Fibroblast of mammary gland (primary cell): ENCODE results near the gene RIPOR2.
A peak's percentile ranks its signal among the peaks of the same experiment; 100 is the strongest.
"Not testable (repeated sequence)": the region's sequence is repeated elsewhere in the genome, so short reads cannot be mapped to it uniquely, and the experiment has no call there.

Experiments used
- DNase-seq: peaks from one replicate; pipeline ENCODE4 v3.0.0-alpha.2; 2010; ENCODE audit warnings: low read depth
- H3K4me3 ChIP-seq: 2 replicates; pipeline ENCODE4 v1.5.1; 2011; ENCODE audit warnings: low read depth, mild to moderate bottlenecking, low read length, moderate library complexity; ENCODE audit not compliant: control insufficient read depth
- CTCF ChIP-seq: conservative IDR thresholded peaks from 2 replicates; pipeline ENCODE4 v1.5.1; 2011; ENCODE audit warnings: low read depth, low read length, inconsistent platforms; ENCODE audit not compliant: control insufficient read depth, insufficient read depth

The RIPOR2 gene

GRCh38 chr6:24766680-24767462, 168.9 kb downstream of the RIPOR2 start:
- peak; percentile 49 for TF ChIP-seq CTCF

GRCh38 chr6:24765968-24766367, 169.8 kb downstream of the RIPOR2 start:
- DNase-seq = not testable (repeated sequence)

More at GRCh38 chr6:24766680-24767462, 168.9 kb downstream of the RIPOR2 start:
- DNase-seq = peak; percentile 56
- no peak overlapping the region for H3K4me3 ChIP-seq

DNA sequence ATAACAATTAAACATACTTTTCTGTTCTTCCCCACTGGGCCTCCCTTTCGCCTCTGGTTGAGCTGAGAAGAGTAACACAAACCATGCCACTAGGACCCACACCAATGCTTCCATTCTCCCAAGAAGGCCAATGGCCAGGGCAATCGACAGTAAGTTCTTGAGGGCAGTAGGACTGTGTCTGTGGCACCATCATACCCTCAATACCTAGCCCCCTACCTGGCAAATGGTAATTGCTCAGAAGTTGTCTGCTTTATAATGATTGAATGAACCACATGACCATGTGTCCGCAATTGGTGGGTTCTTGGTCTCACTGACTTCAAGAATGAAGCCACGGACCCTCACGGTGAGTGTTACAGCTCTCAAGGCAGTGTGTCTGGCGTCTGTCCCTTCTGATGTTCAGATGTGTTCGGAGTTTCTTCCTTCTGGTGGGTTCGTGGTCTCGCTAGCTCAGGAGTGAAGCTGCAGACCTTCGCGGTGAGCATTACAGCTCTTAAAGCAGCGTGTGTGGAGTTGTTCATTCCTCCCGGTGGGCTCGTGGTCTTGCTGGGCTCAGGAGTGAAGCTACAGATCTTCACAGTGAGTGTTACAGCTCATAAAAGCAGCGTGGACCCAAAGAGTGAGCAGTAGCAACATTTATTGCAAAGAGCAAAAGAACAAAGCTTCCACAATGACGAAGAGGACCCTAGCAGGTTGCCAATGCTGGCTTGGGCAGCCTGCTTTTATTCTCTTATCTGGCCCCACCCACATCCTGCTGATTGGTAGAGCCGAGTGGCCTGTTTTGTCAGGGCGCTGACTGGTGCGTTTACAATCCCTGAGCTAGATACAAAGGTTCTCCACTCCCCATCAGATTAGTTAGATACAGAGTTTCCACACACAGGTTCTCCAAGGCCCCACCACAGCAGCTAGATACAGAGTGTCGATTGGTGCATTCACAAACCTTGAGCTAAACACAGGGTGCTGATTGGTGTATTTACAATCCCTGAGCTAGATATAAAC, 170.6 kb downstream of the RIPOR2 start:
- DNase-seq, H3K4me3 ChIP-seq: not testable (repeated sequence)

More at GRCh38 chr6:24765968-24766367, 169.8 kb downstream of the RIPOR2 start:
- not testable (repeated sequence) for H3K4me3 ChIP-seq

DNA sequence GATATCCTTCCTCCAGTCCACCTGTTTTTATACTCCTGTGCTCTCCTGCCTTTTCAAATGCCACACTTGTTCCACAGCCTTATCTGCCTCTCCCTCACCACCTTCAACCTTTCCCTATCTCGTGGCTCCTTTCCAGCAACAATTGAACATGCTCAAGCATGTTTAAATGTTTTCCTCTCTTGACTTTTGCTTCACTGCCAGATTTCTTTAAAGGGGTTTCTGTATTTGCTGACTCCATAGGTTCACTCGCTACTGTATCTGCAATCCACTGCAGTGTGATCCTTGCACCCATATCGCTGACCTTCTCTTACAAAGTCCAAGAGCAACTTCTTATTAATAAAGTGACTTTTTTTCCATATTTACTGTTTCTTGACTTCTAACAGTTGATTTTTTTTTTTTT, 172.2 kb downstream of the RIPOR2 start:
- no peak for TF ChIP-seq CTCF
- DNase-seq = no peak
- no peak overlapping the region for H3K4me3 ChIP-seq

DNA sequence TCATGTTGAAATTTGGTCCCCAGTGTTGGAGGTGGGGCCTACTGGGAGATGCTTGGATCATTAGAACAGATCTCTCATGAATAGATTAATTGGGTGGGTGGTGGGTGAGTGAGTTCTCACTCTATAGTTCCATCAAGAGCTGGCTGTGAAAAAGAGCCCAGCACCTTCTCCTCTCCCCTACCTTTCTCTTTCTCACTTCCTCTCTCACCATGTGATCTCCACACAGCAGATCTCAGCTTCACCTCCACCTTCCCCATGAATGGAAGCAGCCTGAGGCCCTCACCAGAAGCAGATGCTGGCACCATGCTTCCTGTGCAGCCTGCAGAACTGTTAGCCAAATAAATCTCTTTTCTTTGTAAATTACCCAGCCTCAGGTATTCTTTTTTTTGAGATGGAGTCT, 173.9 kb downstream of the RIPOR2 start:
- no peak overlapping the region for H3K4me3 ChIP-seq
- TF ChIP-seq CTCF = no peak
- no peak for DNase-seq

- no peak for DNase-seq
Measured at GRCh38 chr6:24761193-24761835, 174.4 kb downstream of the RIPOR2 start.

More at GRCh38 chr6:24761193-24761835, 174.4 kb downstream of the RIPOR2 start:
- no peak for TF ChIP-seq CTCF
- H3K4me3 ChIP-seq = no peak overlapping the region
